Amniotic epithelial cell (primary cell): ENCODE data around the gene KIF22.

Source experiments
- DNase-seq: peaks from one replicate; pipeline ENCODE4 v3.0.0-alpha.2; 2010; ENCODE audit warnings: low read depth

Gene KIF22

DNA sequence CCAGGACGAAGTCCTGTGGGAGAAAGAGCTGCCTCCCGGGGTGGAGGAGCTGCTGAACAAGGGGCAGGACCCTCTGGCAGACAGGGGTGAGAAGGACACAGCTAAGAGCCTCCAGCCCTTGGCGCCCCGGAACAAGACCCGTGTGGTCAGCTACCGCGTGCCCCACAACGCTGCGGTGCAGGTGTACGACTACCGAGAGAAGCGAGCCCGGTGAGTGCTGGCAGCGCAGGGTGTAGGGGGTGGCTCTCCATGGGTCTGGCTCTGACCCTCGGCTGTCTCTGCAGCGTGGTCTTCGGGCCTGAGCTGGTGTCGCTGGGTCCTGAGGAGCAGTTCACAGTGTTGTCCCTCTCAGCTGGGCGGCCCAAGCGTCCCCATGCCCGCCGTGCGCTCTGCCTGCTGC is 51.1 kb downstream of the KIF22 start:
- no peak for DNase-seq

DNA sequence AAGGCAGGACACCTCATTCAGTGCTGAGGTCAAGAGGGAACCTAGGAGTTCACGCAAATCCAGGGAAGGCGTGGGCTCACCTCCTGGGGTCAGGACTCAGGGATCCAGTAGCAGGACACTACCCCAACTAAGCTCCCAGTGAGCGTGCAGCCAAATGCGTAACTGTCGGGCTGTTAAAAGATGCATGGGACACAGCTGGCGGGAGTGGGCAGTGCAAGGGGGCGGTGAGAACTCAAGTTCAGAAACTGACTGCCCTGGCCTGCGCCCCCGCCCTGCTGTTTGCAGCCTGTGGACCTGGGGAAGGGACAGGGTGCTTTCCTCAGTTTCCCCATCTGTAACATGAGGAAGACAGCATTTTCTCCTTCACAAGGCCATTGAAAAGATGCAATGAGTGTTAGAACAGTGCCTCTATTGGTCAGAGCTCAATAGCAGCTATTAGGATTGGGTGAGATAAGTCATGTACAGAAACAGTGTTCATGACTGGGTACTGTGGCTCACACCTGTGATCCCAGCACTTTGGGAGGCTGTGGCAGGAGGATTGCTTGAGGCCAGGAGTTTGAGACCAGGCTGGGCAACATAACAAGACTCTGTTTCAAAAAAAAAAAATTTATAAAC is 52.3 kb downstream of the KIF22 start:
- no peak for DNase-seq

DNA sequence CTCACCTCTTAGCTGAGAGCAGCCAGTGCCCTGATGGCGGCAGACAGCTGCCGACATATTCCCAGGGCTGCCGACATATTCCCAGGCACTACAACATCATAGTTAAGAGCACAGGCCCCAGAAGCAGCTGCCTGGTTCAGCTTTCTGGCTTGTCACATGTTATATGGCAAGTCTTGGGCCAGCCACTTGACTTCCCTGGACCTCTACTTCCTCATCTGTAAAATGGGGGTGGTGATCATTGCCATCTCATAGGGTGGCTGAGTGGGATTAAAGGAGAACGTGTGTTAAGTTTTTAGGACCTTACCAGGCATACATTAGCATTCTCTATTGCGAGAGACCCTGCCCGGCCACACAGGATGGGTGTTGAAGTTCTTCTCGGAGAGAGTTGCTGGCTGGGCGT is 53.4 kb downstream of the KIF22 start:
- no peak for DNase-seq

DNA sequence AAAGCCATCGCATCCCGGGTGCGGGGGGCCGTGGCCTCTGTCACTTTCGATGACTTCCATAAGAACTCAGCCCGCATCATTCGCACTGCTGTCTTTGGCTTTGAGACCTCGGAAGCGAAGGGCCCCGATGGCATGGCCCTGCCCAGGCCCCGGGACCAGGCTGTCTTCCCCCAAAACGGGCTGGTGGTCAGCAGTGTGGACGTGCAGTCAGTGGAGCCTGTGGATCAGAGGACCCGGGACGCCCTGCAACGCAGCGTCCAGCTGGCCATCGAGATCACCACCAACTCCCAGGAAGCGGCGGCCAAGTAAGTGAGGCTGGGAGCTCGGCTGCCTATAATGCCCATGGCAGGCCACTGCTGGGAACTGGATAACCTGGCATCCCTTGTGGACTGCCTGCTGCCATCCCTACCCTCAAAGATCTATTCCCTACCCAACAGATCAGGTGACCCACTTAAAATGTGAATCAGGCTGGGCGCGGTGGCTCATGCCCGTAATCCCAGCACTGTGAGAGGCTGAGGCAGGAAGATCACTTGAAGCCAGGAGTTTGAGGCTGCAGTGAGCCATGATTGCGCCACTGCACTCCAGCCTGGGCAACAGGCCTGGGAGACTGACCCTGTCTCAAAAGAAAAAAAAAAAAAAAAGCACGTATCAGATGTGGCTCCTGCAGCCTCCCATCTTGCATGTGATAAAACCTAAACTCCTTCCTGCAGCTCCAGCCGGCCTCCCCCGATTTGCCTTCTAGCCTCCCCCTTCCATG is 54.2 kb downstream of the KIF22 start:
- peak; percentile 76 for DNase-seq

DNA sequence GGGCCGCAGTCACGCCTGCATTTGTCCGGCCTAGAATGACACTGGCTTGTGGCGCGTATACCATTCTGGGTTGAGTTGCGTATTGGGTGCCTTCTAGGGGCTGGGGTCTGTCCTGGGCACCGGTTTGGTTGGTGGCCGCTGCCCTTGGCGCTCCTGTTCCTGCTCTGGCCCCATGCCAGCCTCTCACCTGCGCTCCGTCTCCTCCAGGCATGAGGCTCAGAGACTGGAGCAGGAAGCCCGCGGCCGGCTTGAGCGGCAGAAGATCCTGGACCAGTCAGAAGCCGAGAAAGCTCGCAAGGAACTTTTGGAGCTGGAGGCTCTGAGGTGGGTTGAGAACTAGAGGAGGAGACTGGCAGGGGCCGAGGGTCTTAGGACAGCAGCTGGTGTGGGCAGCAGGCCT is 55.1 kb downstream of the KIF22 start:
- DNase-seq, result no peak

- peak; percentile 63 for DNase-seq
These were observed 58.1 kb downstream of the KIF22 start for GRCh38 chr16:29848420-29849297.

- DNase-seq, result peak; percentile 25
These were observed 59.0 kb downstream of the KIF22 start for GRCh38 chr16:29849505-29849904.

GRCh38 chr16:29850998-29851397 is 60.4 kb downstream of the KIF22 start:
- DNase-seq, result no peak

DNA sequence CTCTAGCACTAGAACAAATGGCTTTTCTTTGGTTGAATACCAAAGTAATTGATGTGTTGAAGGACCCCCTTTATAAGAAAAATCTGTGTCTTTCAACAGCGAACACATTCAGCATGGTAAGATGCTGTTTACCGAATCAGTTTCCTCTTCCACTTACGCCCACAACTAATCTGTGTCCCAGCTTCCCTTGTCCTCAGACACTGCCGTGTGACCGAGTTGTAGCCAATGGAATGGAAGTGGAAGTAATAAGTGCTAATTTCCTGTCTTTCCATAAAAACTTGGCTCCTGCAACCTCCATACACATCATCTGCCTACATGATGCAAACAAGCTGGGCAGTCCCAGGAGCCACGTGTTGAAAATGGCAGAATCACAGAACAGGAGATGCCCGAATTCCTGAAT is 62.1 kb downstream of the KIF22 start:
- no peak for DNase-seq

DNA sequence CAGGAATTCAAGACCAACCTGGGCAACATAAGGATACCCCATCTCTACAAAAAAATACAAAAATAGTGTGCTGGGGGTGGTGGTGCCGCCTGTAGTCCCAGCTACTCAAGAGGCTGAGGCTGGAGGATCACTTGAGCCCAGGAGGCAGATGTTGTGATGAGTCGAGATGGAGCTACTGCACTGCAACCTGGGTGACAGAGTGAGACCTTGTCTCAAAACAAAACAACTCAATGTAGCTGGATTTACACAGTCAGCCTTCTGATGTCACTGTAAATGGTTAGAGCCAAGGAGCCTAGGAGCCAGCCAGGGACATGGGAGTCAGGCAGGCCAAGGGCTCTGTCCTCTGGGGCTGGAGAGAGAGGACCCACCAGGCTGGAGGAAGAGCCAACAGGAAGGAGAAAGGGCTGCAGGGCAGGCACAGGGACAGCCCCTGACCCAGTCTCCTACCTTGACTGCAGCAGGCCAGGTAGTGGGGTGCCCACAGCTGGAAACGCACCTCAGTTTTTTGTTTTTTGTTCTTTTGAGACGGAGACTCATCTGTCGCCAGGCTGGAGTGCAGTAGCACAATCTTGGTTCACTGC is 64.1 kb downstream of the KIF22 start:
- no peak for DNase-seq
